Esophagus muscularis mucosa (tissue), 4 donors: ENCODE measurements around the gene NAV1. TPM values are rescaled to one million over a fixed set of nuclear protein-coding genes. Genes with fewer than 3 reads are reported as not detected.
"Not testable (repeated sequence)": the region's sequence is repeated elsewhere in the genome, so short reads cannot be mapped to it uniquely, and the experiment has no call there.

ENCODE experiments used
- DNase-seq: peaks from one replicate; pipeline ENCODE4 v3.0.0-alpha.2; 2017; ENCODE audit errors: extremely low spot score
- H3K27ac ChIP-seq, 4 donors: fragments of 200-600 bp; sonication (generic); replicated peaks in 1 of 4; 1 replicate in 3 of 4; 2 replicates in 1 of 4; pipeline ENCODE4 v1.5.1; 2016 to 2019; ENCODE audit warnings: mild to moderate bottlenecking in 1 of 4
- H3K27me3 ChIP-seq, 4 donors: fragments of 200-600 bp; sonication (generic); one replicate each; pipeline versions ENCODE4 v1.5.1 to v1.6.0; 2016 to 2019
- H3K36me3 ChIP-seq, 4 donors: fragments of 200-600 bp; sonication (generic); one replicate each; pipeline ENCODE4 v1.5.1; 2016 to 2019
- H3K4me1 ChIP-seq, 4 donors: fragments of 200-600 bp; sonication (generic); one replicate each; pipeline ENCODE4 v1.5.1; 2016 to 2019
- H3K4me3 ChIP-seq, 4 donors: fragments of 200-600 bp; sonication (generic); 1 replicate in 2 of 4; 2 replicates in 2 of 4; pipeline ENCODE4 v1.5.1; 2016 to 2019; ENCODE audit warnings: mild to moderate bottlenecking in 4 of 4, moderate library complexity in 1 of 4
- H3K9me3 ChIP-seq, 4 donors: fragments of 200-600 bp; sonication (generic); 1 replicate in 3 of 4; 2 replicates in 1 of 4; pipeline ENCODE4 v1.5.1; 2016 to 2019
- CTCF ChIP-seq, 3 experiments: fragments of 200-600 bp in 2 of 3; fragments of 450-650 bp in 1 of 3; sonication (generic) in 2 of 3; IDR thresholded peaks; one replicate each; pipeline ENCODE4 v1.5.1; 2017 to 2019; ENCODE audit warnings: antibody characterized with exemption in 3 of 3, mild to moderate bottlenecking in 2 of 3, moderate library complexity in 1 of 3
- EP300 ChIP-seq: sonication (generic); formaldehyde crosslinking; IDR thresholded peaks from one replicate; pipeline ENCODE4 v1.6.1; 2017; ENCODE audit warnings: antibody characterized with exemption
- POLR2A ChIP-seq: fragments of 450-650 bp; IDR thresholded peaks from one replicate; pipeline ENCODE4 v1.6.1; 2017; ENCODE audit warnings: antibody characterized with exemption, moderate library complexity, mild to moderate bottlenecking, low read depth
- POLR2AphosphoS5 ChIP-seq, 2 donors: sonication (generic); formaldehyde crosslinking; IDR thresholded peaks; one replicate each; pipeline ENCODE4 v1.6.1; 2017; ENCODE audit warnings: antibody characterized with exemption in 2 of 2
- WGBS: methylation state at CpG from one replicate; pipeline ENCODE4 v1.1.5; 2018; 5-methylcytosine and 5-hydroxymethylcytosine counted together
- intact Hi-C: fragments of 100-400 bp; cut with DNase I; formaldehyde crosslinking; loops from one replicate; pipeline ENCODE4 v1.15.1; 2023
- total RNA-seq, 4 donors: library from RNA; depleted of rRNA; stranded (reverse); fragments of >200 nt; gene quantifications; one replicate each; pipeline versions ENCODE4 v1.1.0 to v1.2.1, GENCODE V29; 2016

The NAV1 gene
- total RNA-seq, 4 donors from 2014 or later: 12.9 to 35.5 (median 21.9) TPM

GRCh38 chr1:201544710-201545109, 5.8 kb downstream of the NAV1 start:
- Histone ChIP-seq H3K9me3 (no peaks in the 10 kb centered on the region), H3K4me3 (no peak overlapping the region), H3K4me1 (peaks cover 26 to 49% (median 30%) of the 10 kb centered on the region in 4 donors), H3K27me3 (no peaks in the 10 kb centered on the region), H3K36me3 (no peaks in the 10 kb centered on the region), H3K27ac (no peak overlapping the region)
- intact Hi-C loops: no loop called here
- WGBS: 93% methylated on average over 3 of the region's 3 CpGs
- DNase-seq: no peak
- no peak for TF ChIP-seq CTCF (IDR thresholded peaks at IDR 0.05)
- no peak for TF ChIP-seq POLR2AphosphoS5 (IDR thresholded peaks at IDR 0.05)
- TF ChIP-seq EP300: no peak
- TF ChIP-seq POLR2A: no peak

- Histone ChIP-seq H3K9me3 (no peaks in the 10 kb centered on the region), H3K4me3 (no peak overlapping the region), H3K27me3 (no peaks in the 10 kb centered on the region), H3K4me1 (peaks cover 15 to 37% (median 20%) of the 10 kb centered on the region in 4 donors), H3K27ac (no peak overlapping the region), H3K36me3 (no peaks in the 10 kb centered on the region)
- DNase-seq: no peak
- intact Hi-C loops: no loop called here
- TF ChIP-seq CTCF (IDR thresholded peaks at IDR 0.05): peak in 1 of 3 experiments; percentile 5
- no peak for TF ChIP-seq POLR2A
- 52% methylated on average over 9 of the region's 9 CpGs for WGBS
Observed at GRCh38 chr1:201545851-201546492, 7.0 kb downstream of the NAV1 start.

GRCh38 chr1:201549522-201549921, 10.6 kb downstream of the NAV1 start:
- H3K4me3 ChIP-seq, DNase-seq, H3K9me3 ChIP-seq, H3K36me3 ChIP-seq, intact Hi-C loops, H3K27ac ChIP-seq, H3K27me3 ChIP-seq: not testable (repeated sequence)
- peaks cover 29 to 36% (median 31%) of the 10 kb centered on the region in 4 donors for H3K4me1 ChIP-seq
- 96% methylated on average over 5 of the region's 5 CpGs for WGBS

DNA sequence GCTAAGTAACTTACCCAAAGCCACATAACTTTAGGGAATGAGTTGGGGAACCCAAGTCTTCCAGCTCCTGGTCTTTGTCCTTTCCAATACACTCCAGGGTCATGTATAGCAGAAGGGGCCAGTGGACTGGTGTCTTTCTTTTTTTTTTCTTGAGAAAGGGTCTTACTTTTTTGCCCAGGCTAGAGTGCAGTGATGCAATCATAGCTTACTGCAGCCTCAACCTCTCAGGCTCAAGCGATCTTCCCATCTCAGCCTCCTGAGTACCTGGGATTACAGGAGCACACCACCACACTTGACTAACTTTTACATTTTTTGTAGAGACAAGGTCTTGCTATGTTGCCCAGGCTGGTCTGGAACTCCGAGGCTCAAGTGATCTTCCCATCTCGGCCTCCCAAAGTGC, 12.2 kb downstream of the NAV1 start:
- DNase-seq: no peak
- H3K36me3 ChIP-seq: no peaks in the 10 kb centered on the region
- no peaks in the 10 kb centered on the region for H3K27me3 ChIP-seq
- H3K9me3 ChIP-seq: no peaks in the 10 kb centered on the region
- intact Hi-C loops: no loop called here
- H3K4me3 ChIP-seq: no peak overlapping the region
- 88% methylated on average over 3 of the region's 3 CpGs for WGBS
- peaks cover 39 to 42% (median 41%) of the 10 kb centered on the region in 4 donors for H3K4me1 ChIP-seq
- TF ChIP-seq EP300: no peak
- no peak for TF ChIP-seq POLR2AphosphoS5 (IDR thresholded peaks at IDR 0.05)
- TF ChIP-seq POLR2A: no peak
- TF ChIP-seq CTCF (IDR thresholded peaks at IDR 0.05): no peak
- H3K27ac ChIP-seq: peak overlapping the region in 1 of 4 donors; percentile 51

DNA sequence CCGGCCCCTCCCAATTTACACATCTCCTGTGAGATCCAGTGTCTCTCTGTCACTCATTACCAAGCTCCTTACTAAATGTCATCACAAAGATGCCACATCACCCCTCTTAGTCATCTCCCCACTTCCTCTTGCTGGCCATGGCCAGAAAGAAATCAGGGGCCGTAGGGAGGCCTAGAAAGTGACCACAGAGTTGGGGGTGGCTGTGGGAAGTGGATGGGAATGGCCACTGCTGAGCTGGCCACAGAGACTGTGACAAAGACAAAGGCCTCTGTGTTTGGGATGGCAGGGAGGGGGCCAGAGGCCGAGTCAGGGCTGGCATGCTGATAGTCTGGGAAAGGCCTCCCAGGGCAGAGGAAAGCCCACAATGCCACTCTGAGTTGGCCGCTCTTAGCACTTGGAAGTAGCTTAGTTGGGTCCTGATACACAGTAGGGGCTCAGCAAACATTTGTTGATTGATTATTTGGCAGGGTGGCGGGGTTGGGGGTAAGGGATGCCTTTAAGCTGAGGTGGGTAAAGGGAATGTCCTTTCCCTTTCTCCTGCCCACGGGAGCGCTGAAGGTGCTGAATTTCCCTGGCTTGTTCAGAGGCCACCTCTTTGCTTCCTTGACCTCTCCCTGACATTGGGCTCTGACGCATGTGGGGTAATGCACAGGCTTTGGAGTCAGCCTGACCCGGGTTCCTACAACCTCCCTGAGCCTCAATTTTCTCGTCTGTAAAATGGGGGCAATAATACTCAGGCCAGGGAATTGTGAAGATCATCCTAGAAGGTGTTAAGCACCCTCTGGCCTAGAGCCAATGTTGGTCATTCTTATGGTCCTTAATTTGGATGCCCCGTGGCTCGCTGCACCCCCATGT, 13.2 kb downstream of the NAV1 start:
- Histone ChIP-seq H3K4me1 (peaks cover 45 to 52% (median 48%) of the 10 kb centered on the region in 4 donors), H3K9me3 (no peaks in the 10 kb centered on the region), H3K4me3 (no peak overlapping the region), H3K27ac (peak overlapping the region; percentile 39 to 62 (median 48)), H3K27me3 (no peaks in the 10 kb centered on the region), H3K36me3 (no peaks in the 10 kb centered on the region)
- 88% methylated on average over 12 of the region's 12 CpGs for WGBS
- DNase-seq: no peak
- intact Hi-C loops: no loop called here
- no peak for TF ChIP-seq POLR2A
- no peak for TF ChIP-seq EP300
- TF ChIP-seq CTCF (IDR thresholded peaks at IDR 0.05): no peak
- TF ChIP-seq POLR2AphosphoS5 (IDR thresholded peaks at IDR 0.05): no peak
